ENCODE results near the gene UBE2L3.
"Not testable (repeated sequence)": the region's sequence is repeated elsewhere in the genome, so short reads cannot be mapped to it uniquely, and the experiment has no call there.

The UBE2L3 gene

DNA sequence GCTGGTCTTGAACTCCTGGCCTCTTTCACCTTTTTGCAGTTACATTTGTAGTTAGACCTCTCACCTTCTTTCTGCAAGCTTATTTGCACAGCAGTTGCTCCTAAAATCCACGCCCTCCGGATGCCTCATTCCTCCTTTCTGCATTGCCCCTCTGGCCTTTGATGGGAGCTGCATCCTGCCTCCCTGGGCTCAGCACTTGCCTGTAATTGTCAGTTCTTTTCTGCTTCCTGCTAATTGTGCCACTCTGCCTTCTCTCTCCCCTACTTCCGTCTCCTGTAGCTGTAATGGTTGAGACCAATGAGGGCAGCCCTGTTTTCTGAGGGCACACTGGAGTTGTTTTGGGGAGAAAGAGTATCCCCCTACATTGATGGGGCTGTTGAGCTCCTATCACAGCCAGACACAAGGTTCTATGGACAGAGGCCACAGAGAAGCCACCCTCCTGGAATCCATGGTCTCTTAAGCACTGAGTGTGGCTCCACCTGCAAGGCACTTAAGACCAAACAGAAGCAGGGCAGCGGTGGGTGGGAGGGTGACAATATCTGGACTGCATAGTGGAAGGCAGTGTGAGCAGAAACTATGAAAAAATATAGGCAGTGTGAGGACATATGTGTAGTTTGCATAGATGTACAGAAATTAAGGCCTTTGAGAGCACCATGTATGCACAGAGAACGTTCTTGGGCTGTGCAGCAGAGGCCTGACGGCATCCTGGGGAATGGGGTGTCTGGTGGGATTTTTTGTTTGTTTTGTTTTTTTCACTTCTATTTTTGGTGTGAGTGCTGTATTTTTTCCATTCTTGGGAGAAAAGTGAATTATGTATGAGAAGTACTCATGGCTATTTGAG is 31.8 kb downstream of the UBE2L3 start:
- Histone ChIP-seq H3K27me3 (no peaks in the 10 kb centered on the region), H3K9me3 (no peaks in the 10 kb centered on the region), H3K36me3 (peaks cover 39% of the 10 kb centered on the region), H3K4me3 (ENCODE audit: low read depth, low read length) (no peak overlapping the region), H3K4me1 (no peaks in the 10 kb centered on the region)
- TF ChIP-seq, protein P1, sequence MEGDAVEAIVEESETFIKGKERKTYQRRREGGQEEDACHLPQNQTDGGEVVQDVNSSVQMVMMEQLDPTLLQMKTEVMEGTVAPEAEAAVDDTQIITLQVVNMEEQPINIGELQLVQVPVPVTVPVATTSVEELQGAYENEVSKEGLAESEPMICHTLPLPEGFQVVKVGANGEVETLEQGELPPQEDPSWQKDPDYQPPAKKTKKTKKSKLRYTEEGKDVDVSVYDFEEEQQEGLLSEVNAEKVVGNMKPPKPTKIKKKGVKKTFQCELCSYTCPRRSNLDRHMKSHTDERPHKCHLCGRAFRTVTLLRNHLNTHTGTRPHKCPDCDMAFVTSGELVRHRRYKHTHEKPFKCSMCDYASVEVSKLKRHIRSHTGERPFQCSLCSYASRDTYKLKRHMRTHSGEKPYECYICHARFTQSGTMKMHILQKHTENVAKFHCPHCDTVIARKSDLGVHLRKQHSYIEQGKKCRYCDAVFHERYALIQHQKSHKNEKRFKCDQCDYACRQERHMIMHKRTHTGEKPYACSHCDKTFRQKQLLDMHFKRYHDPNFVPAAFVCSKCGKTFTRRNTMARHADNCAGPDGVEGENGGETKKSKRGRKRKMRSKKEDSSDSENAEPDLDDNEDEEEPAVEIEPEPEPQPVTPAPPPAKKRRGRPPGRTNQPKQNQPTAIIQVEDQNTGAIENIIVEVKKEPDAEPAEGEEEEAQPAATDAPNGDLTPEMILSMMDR (IDR thresholded peaks at IDR 0.05; ENCODE audit: low read depth, low read length), result no peak
- DNase-seq, result no peak

DNA sequence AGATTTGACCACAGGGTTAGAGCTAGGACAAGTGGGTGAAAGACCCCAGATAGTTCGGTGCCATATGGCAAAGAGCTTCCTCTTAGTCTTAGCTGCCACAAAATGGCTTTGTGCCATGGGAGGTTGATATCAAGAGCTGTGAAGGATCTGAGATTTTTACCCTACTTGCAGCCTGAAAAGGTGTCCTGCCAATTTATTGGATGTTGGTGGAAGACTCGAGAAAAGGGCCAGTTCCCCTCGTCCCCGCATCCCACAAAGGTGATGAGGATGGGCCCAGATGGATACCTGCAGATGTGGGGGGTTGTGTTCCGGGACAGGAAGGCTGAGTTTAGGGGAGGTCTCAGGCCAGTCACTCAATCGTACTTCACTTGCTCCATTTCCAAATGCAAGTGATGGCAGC is 35.1 kb downstream of the UBE2L3 start:
- no peak for DNase-seq
- H3K4me3 ChIP-seq (ENCODE audit: low read depth, low read length), result no peak overlapping the region
- TF ChIP-seq, protein P1 (IDR thresholded peaks at IDR 0.05; ENCODE audit: low read depth, low read length), result no peak
- no peaks in the 10 kb centered on the region for H3K4me1 ChIP-seq
- H3K36me3 ChIP-seq, result peaks cover 18% of the 10 kb centered on the region
- no peaks in the 10 kb centered on the region for H3K27me3 ChIP-seq
- H3K9me3 ChIP-seq, result no peaks in the 10 kb centered on the region

DNA sequence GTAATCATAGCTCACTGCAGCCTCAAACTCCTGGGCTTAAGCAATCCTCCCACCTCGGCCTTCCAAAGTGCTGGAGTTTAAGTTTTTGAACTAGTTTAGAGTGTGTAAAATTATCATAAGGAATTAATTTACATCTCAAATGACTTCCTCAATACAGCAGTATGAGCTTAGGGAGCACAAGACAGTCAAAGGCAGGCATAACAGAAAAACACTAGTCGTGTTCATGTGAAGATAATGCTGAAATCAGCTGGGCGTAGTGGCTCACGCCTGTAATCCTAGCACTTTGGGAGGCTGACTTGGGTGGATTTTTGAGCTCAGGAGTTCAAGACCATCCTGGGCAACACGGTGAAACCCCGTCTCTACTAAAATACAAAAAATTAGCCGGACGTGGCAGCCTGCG is 36.5 kb downstream of the UBE2L3 start:
- TF ChIP-seq, protein P1 (IDR thresholded peaks at IDR 0.05; ENCODE audit: low read depth, low read length), result no peak
- DNase-seq, result no peak
- Histone ChIP-seq H3K9me3 (no peaks in the 10 kb centered on the region), H3K4me3 (ENCODE audit: low read depth, low read length) (no peak overlapping the region), H3K4me1 (no peaks in the 10 kb centered on the region), H3K27me3 (no peaks in the 10 kb centered on the region), H3K36me3 (peaks cover 15% of the 10 kb centered on the region)

DNA sequence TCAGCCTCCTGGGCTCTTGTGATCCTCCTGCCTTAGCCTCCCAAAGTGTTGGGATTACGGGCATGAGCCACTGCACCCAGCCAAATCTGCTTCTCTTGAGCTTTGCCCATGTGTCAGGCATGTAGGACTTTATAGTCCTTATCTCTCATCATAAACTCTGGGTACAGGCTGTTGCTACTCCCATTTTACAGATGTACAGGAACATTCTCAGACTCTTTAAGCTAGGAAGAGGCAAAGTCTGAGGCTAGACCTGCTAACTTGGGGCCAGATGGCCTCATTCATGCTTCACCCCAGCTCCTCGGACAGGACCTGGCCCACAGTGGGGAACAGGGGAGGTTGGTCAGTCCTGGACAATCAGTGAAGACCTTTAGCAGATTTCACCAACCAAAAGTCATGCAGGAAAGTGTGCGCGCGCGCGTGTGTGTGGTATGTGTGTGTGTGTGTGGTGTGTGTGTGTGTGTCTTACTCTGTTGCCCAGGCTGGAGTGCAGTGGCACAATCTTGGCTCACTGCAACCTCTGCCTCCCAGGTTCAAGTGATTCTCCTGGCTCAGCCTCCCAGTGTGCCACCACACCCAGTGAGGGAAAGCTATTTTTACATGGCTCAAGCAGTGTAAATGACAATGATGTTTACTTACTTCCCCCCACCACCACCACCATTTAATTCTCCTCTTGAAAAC is 38.5 kb downstream of the UBE2L3 start:
- H3K27me3 ChIP-seq, result no peaks in the 10 kb centered on the region
- peaks cover 30% of the 10 kb centered on the region for H3K36me3 ChIP-seq
- H3K9me3 ChIP-seq, result no peaks in the 10 kb centered on the region
- no peak overlapping the region for H3K4me3 ChIP-seq (ENCODE audit: low read depth, low read length)
- TF ChIP-seq, protein P1 (IDR thresholded peaks at IDR 0.05; ENCODE audit: low read depth, low read length), result no peak
- DNase-seq, result no peak
- H3K4me1 ChIP-seq, result no peaks in the 10 kb centered on the region

DNA sequence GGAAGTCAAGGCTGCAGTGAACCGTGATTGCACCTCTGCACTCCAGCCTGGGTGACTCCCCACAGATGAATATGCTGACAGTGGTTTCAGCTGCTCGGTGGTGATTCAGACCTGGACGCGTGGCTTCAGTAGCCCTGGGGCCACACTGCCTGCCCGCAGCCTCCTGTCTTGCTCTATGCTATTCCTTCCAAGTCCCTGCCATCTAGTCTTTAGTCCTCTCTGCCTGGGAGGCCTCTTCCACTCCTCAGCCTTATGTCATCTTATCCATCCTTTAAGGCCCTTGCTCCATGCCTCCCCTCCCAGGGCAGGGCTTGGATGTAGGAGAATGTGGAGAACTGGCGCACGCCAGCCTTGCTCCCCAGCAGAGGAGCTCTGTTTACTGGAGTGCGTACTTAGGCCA is 39.3 kb downstream of the UBE2L3 start:
- DNase-seq, result no peak

DNA sequence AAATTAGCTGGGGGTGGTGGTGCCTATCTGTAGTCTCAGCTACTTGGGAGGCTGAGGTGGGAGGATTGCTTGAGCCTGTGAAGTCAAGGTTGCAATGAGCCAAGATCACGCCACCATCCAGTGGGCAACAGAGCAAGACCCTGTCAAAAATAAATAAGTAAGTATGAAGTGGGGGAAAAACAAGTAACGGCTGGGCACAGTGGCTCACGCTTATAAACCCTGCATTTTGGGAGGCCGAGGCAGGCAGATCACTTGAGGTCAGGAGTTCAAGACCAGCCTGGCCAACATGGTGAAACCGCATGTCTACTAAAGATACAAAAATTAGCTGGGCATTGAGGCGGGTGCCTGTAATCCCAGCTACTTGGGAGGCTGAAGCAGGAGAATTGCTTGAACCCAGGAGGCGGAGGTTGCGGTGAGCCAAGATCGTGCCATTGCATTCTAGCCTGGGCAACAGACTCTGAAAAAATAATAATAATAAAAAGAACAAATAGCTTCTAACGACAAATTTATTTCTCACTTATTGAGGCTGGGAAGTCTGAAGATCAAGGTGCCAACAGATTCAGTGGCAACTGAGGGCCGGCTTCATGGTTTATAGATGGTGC is 42.1 kb downstream of the UBE2L3 start:
- not testable (repeated sequence) for H3K9me3 ChIP-seq; H3K4me1 ChIP-seq; H3K4me3 ChIP-seq (ENCODE audit: low read depth, low read length); DNase-seq; H3K27me3 ChIP-seq
- H3K36me3 ChIP-seq, result peaks cover 58% of the 10 kb centered on the region

More for the DNA sequence above, 39.3 kb downstream of the UBE2L3 start:
- Histone ChIP-seq H3K4me1 (no peaks in the 10 kb centered on the region), H3K36me3 (peaks cover 38% of the 10 kb centered on the region), H3K27me3 (no peaks in the 10 kb centered on the region), H3K4me3 (ENCODE audit: low read depth, low read length) (no peak overlapping the region), H3K9me3 (no peaks in the 10 kb centered on the region)
- TF ChIP-seq, protein P1 (IDR thresholded peaks at IDR 0.05; ENCODE audit: low read depth, low read length), result no peak

Measured in BE2C (cell line).